Occipital lobe (tissue), 2 donors: Measurements from ENCODE around the gene TMEM232. TPM values are rescaled to one million over a fixed set of nuclear protein-coding genes. Genes with fewer than 3 reads are reported as not detected.

Experiments used
- DNase-seq: peaks from one replicate; lab custom pipeline; 2025; lab: John Stamatoyannopoulos, UW
- total RNA-seq: library from RNA; depleted of rRNA; stranded (reverse); fragments of >200 nt; gene quantifications from one replicate; pipeline ENCODE4 v1.2.3, GENCODE V29; 2014

Gene TMEM232
- total RNA-seq, 1 donor from 2014 or later: 19.3 TPM

- DNase-seq: no peak
These were observed 209.1 kb downstream of the TMEM232 start for GRCh38 chr5:110517396-110517795.

- DNase-seq: no peak
These were observed 212.4 kb downstream of the TMEM232 start for GRCh38 chr5:110514030-110514429.

- DNase-seq: no peak
These were observed 214.2 kb downstream of the TMEM232 start for GRCh38 chr5:110512266-110512665.

- DNase-seq: no peak
These were observed 216.3 kb downstream of the TMEM232 start for GRCh38 chr5:110510146-110510545.

- DNase-seq: no peak
These were observed 218.5 kb downstream of the TMEM232 start for GRCh38 chr5:110507972-110508371.

GRCh38 chr5:110506378-110506777 lies 220.1 kb downstream of the TMEM232 start:
- no peak for DNase-seq

- no peak for DNase-seq
These were observed 230.2 kb downstream of the TMEM232 start for GRCh38 chr5:110496276-110496675.

GRCh38 chr5:110492446-110492845 lies 234.0 kb downstream of the TMEM232 start:
- no peak for DNase-seq

- no peak for DNase-seq
These were observed 247.6 kb downstream of the TMEM232 start for GRCh38 chr5:110478895-110479294.

GRCh38 chr5:110477911-110478310 lies 248.6 kb downstream of the TMEM232 start:
- no peak for DNase-seq

GRCh38 chr5:110476164-110476563 lies 250.3 kb downstream of the TMEM232 start:
- no peak for DNase-seq

- no peak for DNase-seq
These were observed 250.9 kb downstream of the TMEM232 start for GRCh38 chr5:110475529-110475928.

- DNase-seq: no peak
These were observed 257.0 kb downstream of the TMEM232 start for GRCh38 chr5:110469486-110469885.

- no peak for DNase-seq
These were observed 263.4 kb downstream of the TMEM232 start for GRCh38 chr5:110463106-110463505.

- DNase-seq: no peak
These were observed 265.6 kb downstream of the TMEM232 start for GRCh38 chr5:110460837-110461236.

- DNase-seq: no peak
These were observed 268.2 kb downstream of the TMEM232 start for GRCh38 chr5:110458313-110458712.

- no peak for DNase-seq
These were observed 283.6 kb downstream of the TMEM232 start for GRCh38 chr5:110442856-110443255.

GRCh38 chr5:110441035-110441434 lies 285.4 kb downstream of the TMEM232 start:
- no peak for DNase-seq

- DNase-seq: no peak
These were observed 286.4 kb downstream of the TMEM232 start for GRCh38 chr5:110440058-110440457.

GRCh38 chr5:110439296-110439695 lies 287.2 kb downstream of the TMEM232 start:
- DNase-seq: no peak

- DNase-seq: no peak
These were observed 291.3 kb downstream of the TMEM232 start for GRCh38 chr5:110435207-110435606.

- no peak for DNase-seq
These were observed 294.9 kb downstream of the TMEM232 start for GRCh38 chr5:110431603-110432002.

- no peak for DNase-seq
These were observed 312.1 kb downstream of the TMEM232 start for GRCh38 chr5:110414360-110414759.

GRCh38 chr5:110413856-110414255 lies 312.6 kb downstream of the TMEM232 start:
- no peak for DNase-seq
